HG02798 (cell line): ENCODE data around the gene SUCLG2.
"Not testable (repeated sequence)": the region's sequence is repeated elsewhere in the genome, so short reads cannot be mapped to it uniquely, and the experiment has no call there.

Experiments used
- ATAC-seq: cut with Tn5 transposase; IDR thresholded peaks from one replicate; pipeline ENCODE4 v1.9.1; 2021; ENCODE audit warnings: mild to moderate bottlenecking; ENCODE audit not compliant: unreplicated experiment, poor library complexity

Gene SUCLG2

GRCh38 chr3:67619991-67620390 is 34.4 kb downstream of the SUCLG2 start:
- ATAC-seq = no peak

- ATAC-seq = peak; percentile 62
Observed at GRCh38 chr3:67617518-67617917, 36.9 kb downstream of the SUCLG2 start.

GRCh38 chr3:67616046-67616445 is 38.4 kb downstream of the SUCLG2 start:
- no peak for ATAC-seq

GRCh38 chr3:67614195-67614594 is 40.2 kb downstream of the SUCLG2 start:
- no peak for ATAC-seq

GRCh38 chr3:67610458-67610857 is 44.0 kb downstream of the SUCLG2 start:
- ATAC-seq = no peak

- no peak for ATAC-seq
Observed at GRCh38 chr3:67609709-67610108, 44.7 kb downstream of the SUCLG2 start.

- ATAC-seq = no peak
Observed at GRCh38 chr3:67608034-67608433, 46.4 kb downstream of the SUCLG2 start.

GRCh38 chr3:67605377-67605776 is 49.0 kb downstream of the SUCLG2 start:
- ATAC-seq = no peak

GRCh38 chr3:67602816-67603215 is 51.6 kb downstream of the SUCLG2 start:
- ATAC-seq = no peak

GRCh38 chr3:67601919-67602608 is 52.3 kb downstream of the SUCLG2 start:
- no peak for ATAC-seq

- no peak for ATAC-seq
Observed at GRCh38 chr3:67601385-67601784, 53.0 kb downstream of the SUCLG2 start.

GRCh38 chr3:67599821-67600220 is 54.6 kb downstream of the SUCLG2 start:
- ATAC-seq = no peak

GRCh38 chr3:67598814-67599556 is 55.4 kb downstream of the SUCLG2 start:
- no peak for ATAC-seq

- no peak for ATAC-seq
Observed at GRCh38 chr3:67595424-67595823, 59.0 kb downstream of the SUCLG2 start.

- ATAC-seq = no peak
Observed at GRCh38 chr3:67593761-67594234, 60.6 kb downstream of the SUCLG2 start.

- no peak for ATAC-seq
Observed at GRCh38 chr3:67592057-67592456, 62.4 kb downstream of the SUCLG2 start.

GRCh38 chr3:67587811-67588210 is 66.6 kb downstream of the SUCLG2 start:
- ATAC-seq = no peak

GRCh38 chr3:67587301-67587700 is 67.1 kb downstream of the SUCLG2 start:
- ATAC-seq = no peak

- ATAC-seq = not testable (repeated sequence)
Observed at GRCh38 chr3:67584608-67585007, 69.8 kb downstream of the SUCLG2 start.

GRCh38 chr3:67580430-67581000 is 73.9 kb downstream of the SUCLG2 start:
- no peak for ATAC-seq

- no peak for ATAC-seq
Observed at GRCh38 chr3:67578416-67578815, 76.0 kb downstream of the SUCLG2 start.
